Stimulated activated CD4-positive, alpha-beta T cell treated with anti-CD3 and anti-CD28 coated beads, TNF-alpha, amount 100 ng/mL, for 4 hours (primary cell): ENCODE data around the gene APEH.

Experiments
- DNase-seq, 3 experiments: peaks; one replicate each; pipeline ENCODE4 v3.0.0-alpha.2; 2020; ENCODE audit warnings: low read depth in 3 of 3

APEH gene

GRCh38 chr3:49650637-49651036, 23.5 kb upstream of the APEH start:
- DNase-seq, result no peak

DNA sequence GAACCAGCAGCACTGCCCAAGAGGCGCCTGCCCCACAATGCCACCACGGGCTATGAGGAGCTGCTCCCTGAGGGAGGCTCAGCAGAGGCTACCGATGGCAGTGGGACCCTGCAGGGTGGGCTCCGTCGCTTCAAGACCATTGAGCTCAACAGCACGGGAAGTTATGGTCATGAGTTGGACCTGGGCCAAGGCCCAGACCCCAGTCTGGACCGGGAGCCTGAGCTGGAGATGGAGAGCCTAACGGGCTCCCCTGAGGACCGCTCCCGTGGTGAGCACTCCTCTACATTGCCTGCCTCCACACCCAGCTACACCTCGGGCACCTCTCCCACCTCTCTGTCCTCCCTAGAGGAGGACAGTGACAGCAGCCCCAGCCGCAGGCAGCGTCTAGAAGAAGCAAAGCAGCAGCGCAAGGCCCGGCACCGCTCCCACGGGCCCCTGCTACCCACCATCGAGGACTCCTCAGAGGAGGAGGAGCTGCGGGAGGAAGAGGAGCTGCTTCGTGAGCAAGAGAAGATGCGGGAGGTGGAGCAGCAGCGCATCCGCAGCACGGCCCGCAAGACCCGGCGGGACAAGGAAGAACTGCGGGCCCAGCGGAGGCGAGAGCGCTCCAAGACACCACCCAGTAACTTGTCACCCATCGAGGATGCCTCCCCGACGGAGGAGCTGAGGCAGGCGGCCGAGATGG, 21.8 kb upstream of the APEH start:
- DNase-seq, result no peak

- DNase-seq, result no peak
These were observed 21.2 kb upstream of the APEH start for GRCh38 chr3:49652903-49653415.

GRCh38 chr3:49653621-49654020, 20.5 kb upstream of the APEH start:
- no peak for DNase-seq

DNA sequence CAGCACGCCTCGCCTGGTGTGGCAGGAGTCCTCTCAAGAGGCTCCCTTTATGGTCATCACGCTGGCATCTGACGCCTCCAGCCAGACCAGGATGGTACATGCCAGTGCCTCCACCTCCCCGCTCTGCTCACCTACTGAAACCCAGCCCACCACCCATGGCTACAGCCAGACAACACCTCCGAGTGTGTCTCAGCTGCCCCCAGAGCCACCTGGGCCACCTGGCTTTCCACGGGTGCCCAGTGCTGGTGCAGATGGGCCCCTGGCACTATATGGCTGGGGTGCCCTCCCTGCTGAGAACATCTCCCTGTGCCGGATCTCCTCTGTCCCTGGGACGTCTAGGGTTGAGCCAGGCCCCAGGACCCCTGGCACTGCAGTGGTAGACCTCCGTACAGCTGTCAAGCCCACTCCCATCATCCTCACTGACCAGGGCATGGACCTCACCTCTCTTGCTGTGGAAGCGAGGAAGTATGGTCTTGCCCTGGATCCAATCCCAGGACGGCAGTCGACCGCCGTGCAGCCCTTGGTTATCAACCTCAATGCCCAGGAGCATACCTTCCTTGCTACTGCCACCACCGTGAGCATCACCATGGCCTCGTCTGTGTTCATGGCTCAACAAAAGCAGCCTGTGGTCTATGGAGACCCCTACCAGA, 19.9 kb upstream of the APEH start:
- DNase-seq, result no peak

DNA sequence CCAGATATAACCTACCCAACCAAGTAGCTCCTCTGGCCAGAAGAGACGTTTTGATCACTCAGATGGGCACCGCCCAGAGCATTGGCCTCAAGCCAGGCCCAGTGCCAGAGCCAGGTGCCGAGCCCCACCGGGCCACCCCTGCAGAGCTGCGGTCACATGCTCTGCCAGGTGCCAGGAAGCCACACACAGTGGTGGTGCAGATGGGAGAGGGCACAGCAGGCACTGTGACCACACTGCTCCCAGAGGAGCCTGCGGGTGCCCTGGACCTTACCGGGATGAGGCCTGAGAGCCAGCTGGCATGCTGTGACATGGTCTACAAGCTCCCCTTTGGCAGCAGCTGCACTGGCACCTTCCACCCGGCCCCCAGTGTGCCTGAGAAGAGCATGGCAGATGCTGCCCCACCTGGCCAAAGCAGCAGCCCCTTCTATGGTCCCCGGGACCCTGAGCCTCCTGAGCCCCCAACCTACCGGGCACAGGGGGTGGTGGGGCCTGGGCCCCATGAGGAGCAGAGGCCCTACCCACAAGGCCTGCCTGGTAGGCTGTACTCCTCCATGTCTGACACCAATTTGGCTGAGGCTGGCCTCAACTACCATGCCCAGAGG, 19.1 kb upstream of the APEH start:
- DNase-seq, result no peak

DNA sequence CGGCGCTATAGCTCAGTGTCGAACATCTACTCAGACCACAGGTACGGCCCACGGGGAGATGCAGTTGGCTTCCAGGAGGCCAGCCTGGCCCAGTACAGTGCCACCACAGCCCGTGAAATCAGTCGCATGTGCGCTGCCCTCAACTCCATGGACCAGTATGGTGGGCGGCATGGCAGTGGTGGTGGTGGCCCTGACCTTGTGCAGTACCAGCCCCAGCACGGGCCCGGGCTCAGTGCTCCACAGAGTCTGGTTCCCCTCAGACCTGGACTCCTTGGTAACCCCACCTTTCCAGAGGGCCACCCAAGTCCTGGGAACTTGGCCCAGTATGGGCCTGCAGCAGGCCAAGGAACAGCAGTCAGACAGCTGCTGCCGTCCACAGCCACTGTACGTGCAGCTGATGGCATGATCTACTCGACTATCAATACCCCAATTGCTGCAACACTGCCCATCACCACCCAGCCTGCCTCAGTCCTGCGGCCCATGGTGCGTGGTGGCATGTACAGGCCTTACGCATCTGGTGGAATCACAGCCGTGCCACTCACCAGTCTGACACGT, 18.3 kb upstream of the APEH start:
- DNase-seq, result no peak

GRCh38 chr3:49656541-49657112, 17.5 kb upstream of the APEH start:
- DNase-seq, result no peak

DNA sequence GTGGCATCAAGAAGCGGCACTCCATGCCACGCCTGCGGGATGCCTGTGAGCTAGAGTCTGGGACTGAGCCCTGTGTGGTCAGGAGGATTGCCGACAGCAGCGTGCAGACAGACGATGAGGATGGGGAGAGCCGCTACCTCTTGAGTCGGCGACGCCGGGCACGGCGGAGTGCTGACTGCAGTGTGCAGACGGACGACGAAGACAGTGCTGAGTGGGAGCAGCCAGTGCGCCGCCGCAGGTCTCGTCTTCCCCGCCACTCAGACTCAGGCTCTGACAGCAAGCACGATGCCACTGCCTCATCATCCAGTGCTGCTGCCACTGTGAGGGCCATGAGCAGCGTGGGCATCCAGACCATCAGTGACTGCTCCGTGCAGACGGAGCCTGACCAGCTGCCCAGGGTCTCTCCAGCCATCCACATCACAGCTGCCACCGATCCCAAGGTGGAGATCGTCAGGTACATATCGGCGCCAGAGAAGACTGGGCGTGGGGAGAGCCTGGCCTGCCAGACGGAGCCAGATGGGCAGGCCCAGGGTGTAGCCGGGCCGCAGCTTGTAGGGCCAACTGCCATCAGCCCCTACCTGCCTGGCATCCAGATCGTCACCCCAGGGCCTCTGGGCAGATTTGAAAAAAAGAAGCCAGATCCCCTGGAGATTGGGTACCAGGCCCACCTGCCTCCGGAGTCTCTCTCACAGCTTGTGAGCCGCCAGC, 16.8 kb upstream of the APEH start:
- DNase-seq, result no peak

DNA sequence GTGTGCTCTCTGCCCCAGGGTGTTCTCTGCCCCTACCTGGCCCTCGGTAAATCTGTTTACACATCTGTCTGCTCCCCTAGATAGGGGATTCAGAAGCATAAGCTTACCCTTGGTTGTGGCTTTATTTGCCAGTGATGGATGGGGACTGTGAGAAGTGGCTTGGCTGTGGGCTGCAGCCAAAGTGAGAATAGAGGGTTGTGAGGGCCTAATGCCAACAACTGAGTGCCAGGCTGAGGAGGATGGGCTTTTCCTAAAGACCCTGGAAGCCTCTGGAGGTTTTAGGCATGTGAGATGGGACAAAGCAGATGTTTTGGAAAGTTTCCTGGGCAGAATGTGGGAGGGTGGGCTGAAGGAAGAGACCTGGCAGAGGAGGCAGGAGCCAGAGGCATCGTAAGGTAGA, 15.4 kb upstream of the APEH start:
- DNase-seq, result no peak

GRCh38 chr3:49659756-49660155, 14.4 kb upstream of the APEH start:
- no peak for DNase-seq

- DNase-seq, result no peak
These were observed 12.9 kb upstream of the APEH start for GRCh38 chr3:49661281-49661680.

DNA sequence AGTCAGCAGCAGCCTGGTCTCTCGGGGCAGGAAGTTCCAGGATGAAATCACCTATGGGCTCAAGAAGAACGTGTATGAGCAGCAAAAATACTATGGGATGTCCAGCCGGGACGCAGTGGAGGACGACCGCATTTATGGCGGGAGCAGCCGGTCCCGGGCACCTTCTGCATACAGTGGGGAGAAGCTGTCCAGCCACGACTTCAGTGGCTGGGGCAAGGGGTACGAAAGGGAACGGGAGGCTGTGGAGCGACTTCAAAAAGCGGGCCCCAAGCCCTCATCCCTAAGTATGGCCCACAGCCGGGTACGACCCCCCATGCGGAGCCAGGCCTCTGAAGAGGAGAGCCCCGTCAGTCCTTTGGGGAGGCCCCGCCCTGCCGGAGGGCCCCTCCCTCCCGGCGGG, 12.1 kb upstream of the APEH start:
- DNase-seq, result no peak

DNA sequence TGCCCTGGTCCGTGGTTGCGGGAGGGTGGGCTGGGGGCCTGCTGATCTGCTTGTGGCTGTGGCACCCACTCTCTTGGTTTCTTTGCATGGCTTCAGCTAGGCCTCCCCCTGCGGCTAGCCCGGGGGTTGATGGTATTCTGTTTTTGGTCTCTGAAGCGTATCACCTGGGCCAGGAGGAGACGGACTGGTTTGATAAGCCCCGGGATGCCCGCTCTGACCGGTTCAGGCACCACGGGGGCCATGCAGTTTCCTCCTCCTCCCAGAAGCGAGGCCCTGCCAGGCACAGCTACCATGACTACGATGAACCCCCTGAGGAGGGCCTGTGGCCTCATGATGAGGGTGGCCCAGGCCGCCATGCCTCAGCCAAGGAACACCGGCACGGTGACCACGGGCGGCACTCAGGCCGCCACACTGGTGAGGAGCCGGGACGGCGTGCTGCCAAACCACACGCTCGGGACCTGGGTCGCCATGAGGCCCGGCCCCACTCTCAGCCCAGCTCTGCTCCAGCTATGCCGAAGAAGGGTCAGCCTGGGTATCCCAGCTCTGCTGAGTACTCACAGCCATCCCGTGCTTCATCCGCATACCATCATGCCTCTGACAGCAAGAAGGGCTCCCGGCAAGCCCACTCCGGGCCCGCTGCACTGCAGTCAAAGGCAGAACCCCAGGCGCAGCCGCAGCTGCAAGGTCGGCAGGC, 11.3 kb upstream of the APEH start:
- no peak for DNase-seq

- no peak for DNase-seq
These were observed 10.3 kb upstream of the APEH start for GRCh38 chr3:49663831-49664230.

- DNase-seq, result no peak
These were observed 9.9 kb upstream of the APEH start for GRCh38 chr3:49664300-49664699.

DNA sequence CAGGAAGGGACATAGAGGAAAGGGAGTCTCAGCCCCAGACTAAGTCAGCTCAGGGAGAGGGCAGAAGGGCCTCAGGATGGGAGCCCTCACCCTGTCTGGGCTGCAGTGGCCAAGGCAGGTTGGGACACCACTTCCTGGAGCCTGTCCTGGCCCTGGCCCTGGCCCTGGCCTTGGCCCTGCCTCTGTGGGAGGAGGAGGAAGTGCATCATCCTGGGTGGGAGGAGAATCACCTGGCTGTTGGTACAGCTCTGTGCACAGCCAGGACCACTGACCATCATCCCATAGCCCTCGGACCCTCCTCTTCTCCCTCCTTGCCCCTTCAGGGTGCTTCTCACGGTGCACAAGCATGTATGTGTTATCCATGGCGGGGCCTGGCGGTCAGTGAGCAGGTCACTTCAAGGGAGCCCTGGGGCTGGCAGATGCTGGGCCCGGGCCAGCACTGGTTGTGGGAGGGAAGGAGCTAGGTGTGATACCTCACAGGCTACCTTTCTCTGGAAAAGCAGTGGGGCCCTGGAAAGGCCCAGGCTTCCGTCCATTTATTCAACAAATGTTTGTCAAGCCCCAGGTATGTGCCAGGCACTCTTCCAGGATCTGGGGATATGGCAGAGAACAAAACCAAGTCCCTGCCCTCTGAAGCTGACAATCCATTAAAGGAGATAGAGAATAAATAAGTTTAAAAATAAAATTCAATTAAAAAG, 8.2 kb upstream of the APEH start:
- DNase-seq, result no peak

GRCh38 chr3:49666592-49666991, 7.6 kb upstream of the APEH start:
- DNase-seq, result no peak

DNA sequence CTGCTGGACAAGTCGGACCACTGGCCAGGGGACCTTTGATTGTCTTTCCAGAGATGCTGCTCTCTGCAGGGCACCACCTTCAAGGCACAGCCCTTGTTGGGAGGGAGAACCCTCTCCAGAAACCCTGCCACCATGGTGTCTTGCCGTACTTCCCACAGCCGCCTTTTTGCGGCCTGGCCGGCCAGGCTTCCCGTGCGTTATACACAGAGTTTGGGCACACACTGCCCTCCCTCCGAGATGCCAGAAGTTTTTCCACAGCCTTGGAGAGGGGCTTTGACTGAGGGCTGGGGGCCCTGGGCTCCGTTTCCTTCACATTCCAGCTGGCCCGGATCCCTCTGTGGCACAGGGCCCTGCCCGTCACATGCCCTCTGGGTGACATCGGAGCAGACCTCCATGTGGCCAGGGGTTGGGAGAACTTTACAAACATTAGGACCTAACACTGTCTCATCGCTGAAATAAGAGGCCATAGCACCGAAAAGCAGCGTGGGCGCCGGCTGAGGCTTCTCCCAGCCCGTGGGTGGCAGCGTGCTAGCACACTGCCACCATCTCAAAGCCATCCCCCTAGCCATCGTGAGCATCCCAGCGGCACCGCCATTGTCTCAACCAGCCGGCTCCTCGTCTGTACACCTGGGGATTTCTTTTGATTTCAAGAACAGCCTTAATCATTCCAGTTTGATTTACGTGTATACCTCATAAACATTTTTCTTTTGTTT, 6.3 kb upstream of the APEH start:
- DNase-seq, result no peak

DNA sequence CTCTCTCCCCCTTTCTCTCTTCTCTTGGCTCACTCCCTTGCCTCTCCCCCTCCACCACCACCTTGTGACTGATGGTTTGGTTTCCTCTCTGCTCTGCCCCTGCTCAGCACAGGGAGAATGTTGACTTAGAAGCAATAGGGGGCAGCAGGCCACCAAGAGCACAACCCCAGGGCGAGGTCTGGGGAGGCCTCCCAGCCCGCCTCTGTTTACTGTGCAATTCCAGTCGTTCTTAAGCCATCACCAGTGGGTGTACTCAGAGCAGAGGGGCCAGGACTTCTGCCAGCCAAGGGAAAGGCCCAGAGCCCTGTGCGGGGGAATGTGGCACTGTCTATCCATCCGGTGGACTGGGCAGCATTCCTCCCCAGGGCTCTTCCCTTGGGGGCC, 5.7 kb upstream of the APEH start:
- no peak for DNase-seq
